ENCODE data around the gene TTLL6. TPM values are rescaled to one million over a fixed set of nuclear protein-coding genes. Genes with fewer than 3 reads are reported as not detected.
A peak's percentile ranks its signal among the peaks of the same experiment; 100 is the strongest.

TTLL6 gene
- total and polyA plus RNA-seq, 9 of the 15 experiments (the other 6 are each of a cell fraction or from before 2014, with no cell fraction given): 0.05 TPM; not detected in 8

- no peak for TF ChIP-seq ZNF511 (CRISPR knock-in tag; IDR thresholded peaks at IDR 0.05)
- no peak for TF ChIP-seq FOXA1 (IDR thresholded peaks at IDR 0.05; ENCODE audit: borderline replicate concordance)
- TF ChIP-seq ARID1B (IDR thresholded peaks at IDR 0.05): 0 out of 2 replicates have a peak, but pooled peaks have one; percentile 27
- TF ChIP-seq KLF10 (CRISPR knock-in tag; IDR thresholded peaks at IDR 0.05): no peak
- TF ChIP-seq KLF13 (tag; IDR thresholded peaks at IDR 0.05; ENCODE audit: borderline replicate concordance, low read depth): peak; percentile 55; the same call in 1 of the 2 replicates
- TF ChIP-seq ZNF77 (CRISPR knock-in tag; IDR thresholded peaks at IDR 0.05): no peak
- TF ChIP-seq DEAF1 (CRISPR knock-in tag; IDR thresholded peaks at IDR 0.05): no peak
- no peak for TF ChIP-seq MED1 (CRISPR knock-in tag; IDR thresholded peaks at IDR 0.05; ENCODE audit: borderline replicate concordance)
- no peak for TF ChIP-seq ZNF316 (IDR thresholded peaks at IDR 0.05)
- TF ChIP-seq CHD1 (IDR thresholded peaks at IDR 0.05; ENCODE audit: low read length): no peak
- no peak for TF ChIP-seq POLR3A (IDR thresholded peaks at IDR 0.05; ENCODE audit: borderline replicate concordance, extremely low read depth, insufficient read depth, insufficient read length)
- no peak for TF ChIP-seq ZBTB1 (CRISPR knock-in tag; IDR thresholded peaks at IDR 0.05; ENCODE audit: borderline replicate concordance, low read depth)
- no peak for TF ChIP-seq NFYB (IDR thresholded peaks at IDR 0.05; ENCODE audit: extremely low read depth, insufficient read length)
- TF ChIP-seq ELK1 (CRISPR knock-in tag; IDR thresholded peaks at IDR 0.05): no peak
- 0 out of 2 replicates have a peak, but pooled peaks have one; percentile 67 for TF ChIP-seq ARID4B (CRISPR knock-in tag; IDR thresholded peaks at IDR 0.05)
- TF ChIP-seq EZH2 (IDR thresholded peaks at IDR 0.05; ENCODE audit: borderline replicate concordance, low read depth, low read length): no peak
- TF ChIP-seq TCF7 (IDR thresholded peaks at IDR 0.05; ENCODE audit: borderline replicate concordance): no peak
- no peak for TF ChIP-seq ZNF551 (CRISPR knock-in tag; IDR thresholded peaks at IDR 0.05)
- TF ChIP-seq SUPT5H (IDR thresholded peaks at IDR 0.05): peak; percentile 82
Observed at GRCh38 chr17:48830840-48831548, 14.0 kb upstream of the TTLL6 start, which contains the start of gene CALCOCO2 (continued).
